HG02840 (cell line): ENCODE data around the gene TEX2.

Experiments used
- ATAC-seq: cut with Tn5 transposase; IDR thresholded peaks from one replicate; pipeline ENCODE4 v1.9.1; 2021; ENCODE audit warnings: mild to moderate bottlenecking, moderate library complexity, moderate number of reproducible peaks; ENCODE audit not compliant: unreplicated experiment, low FRiP score

Gene TEX2

GRCh38 chr17:64124609-64125008 lies 138.5 kb downstream of the TEX2 start:
- no peak for ATAC-seq

- ATAC-seq, result no peak
These were observed 139.9 kb downstream of the TEX2 start for GRCh38 chr17:64123114-64123513.

- peak; percentile 72 for ATAC-seq
These were observed 141.9 kb downstream of the TEX2 start for GRCh38 chr17:64120972-64121786.

GRCh38 chr17:64120159-64120810 lies 142.8 kb downstream of the TEX2 start:
- no peak for ATAC-seq

GRCh38 chr17:64117981-64118979 lies 144.8 kb downstream of the TEX2 start:
- no peak for ATAC-seq

GRCh38 chr17:64115822-64116534 lies 147.1 kb downstream of the TEX2 start:
- ATAC-seq, result no peak

- ATAC-seq, result no peak
These were observed 147.9 kb downstream of the TEX2 start for GRCh38 chr17:64115043-64115698.

GRCh38 chr17:64113006-64113405 lies 150.1 kb downstream of the TEX2 start:
- no peak for ATAC-seq

- ATAC-seq, result no peak
These were observed 151.2 kb downstream of the TEX2 start for GRCh38 chr17:64111831-64112230.

- no peak for ATAC-seq
These were observed 152.5 kb downstream of the TEX2 start for GRCh38 chr17:64110379-64111152.

- ATAC-seq, result no peak
These were observed 153.7 kb downstream of the TEX2 start for GRCh38 chr17:64109400-64109799.

- ATAC-seq, result no peak
These were observed 155.4 kb downstream of the TEX2 start for GRCh38 chr17:64107500-64108236.

GRCh38 chr17:64106918-64107317 lies 156.1 kb downstream of the TEX2 start:
- no peak for ATAC-seq

GRCh38 chr17:64103391-64104364 lies 159.4 kb downstream of the TEX2 start:
- no peak for ATAC-seq

GRCh38 chr17:64102627-64103390 lies 160.3 kb downstream of the TEX2 start:
- no peak for ATAC-seq

GRCh38 chr17:64099543-64099942 lies 163.5 kb downstream of the TEX2 start:
- no peak for ATAC-seq
